ENCODE data around the gene TNC. TPM values are rescaled to one million over a fixed set of nuclear protein-coding genes. Genes with fewer than 3 reads are reported as not detected.
"Not testable (repeated sequence)": the region's sequence is repeated elsewhere in the genome, so short reads cannot be mapped to it uniquely, and the experiment has no call there.

TNC gene
- total RNA-seq, 1 donor from 2014 or later = 1.5 TPM

- intact Hi-C loops (cut with micrococcal nuclease); H3K4me3 Mint-ChIP-seq (ENCODE audit: low read depth); H3K9me3 Mint-ChIP-seq; H3K4me1 Mint-ChIP-seq (ENCODE audit: low read depth); H3K27me3 Mint-ChIP-seq (ENCODE audit: low read depth); H3K36me3 Mint-ChIP-seq (ENCODE audit: low read depth); H3K27ac Mint-ChIP-seq; DNase-seq (ENCODE audit: low spot score): not testable (repeated sequence)
These were observed 10.8 kb upstream of the TNC start for GRCh38 chr9:115128726-115129125.

- Mint-ChIP-seq H3K9me3 (peaks cover 4% of the 10 kb centered on the region), H3K27ac (no peak overlapping the region), H3K36me3 (ENCODE audit: low read depth) (no peaks in the 10 kb centered on the region), H3K4me3 (ENCODE audit: low read depth) (no peak overlapping the region), H3K27me3 (ENCODE audit: low read depth) (peaks cover 7% of the 10 kb centered on the region), H3K4me1 (ENCODE audit: low read depth) (no peaks in the 10 kb centered on the region)
- no peak for DNase-seq (ENCODE audit: low spot score)
- intact Hi-C loops (cut with micrococcal nuclease) = no loop called here
These were observed 9.3 kb upstream of the TNC start for GRCh38 chr9:115127191-115127817.

DNA sequence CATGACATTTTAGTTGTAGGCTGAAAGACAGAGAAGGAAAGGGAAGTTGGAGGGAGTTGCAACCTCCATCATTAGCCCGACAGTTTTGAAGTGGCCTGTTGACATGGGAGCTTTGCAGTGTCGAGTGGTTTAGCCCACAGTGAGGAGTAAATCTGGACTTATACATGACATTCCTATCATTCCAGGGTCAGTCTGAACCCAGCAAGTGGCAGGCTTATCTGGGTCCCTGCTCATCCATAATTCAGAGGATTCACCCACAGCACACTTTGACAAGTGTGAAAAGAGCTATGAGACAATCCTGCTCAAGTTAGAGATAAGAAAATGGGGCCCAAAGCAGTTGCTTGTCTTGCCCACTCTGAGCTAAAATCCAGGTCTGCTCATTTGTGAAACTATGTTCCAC is 8.4 kb upstream of the TNC start:
- intact Hi-C loops (cut with micrococcal nuclease) = no loop called here
- DNase-seq (ENCODE audit: low spot score) = no peak
- H3K27ac Mint-ChIP-seq = no peak overlapping the region
- H3K27me3 Mint-ChIP-seq (ENCODE audit: low read depth) = peaks cover 9% of the 10 kb centered on the region
- H3K4me3 Mint-ChIP-seq (ENCODE audit: low read depth) = no peak overlapping the region
- peaks cover 4% of the 10 kb centered on the region for H3K9me3 Mint-ChIP-seq
- H3K36me3 Mint-ChIP-seq (ENCODE audit: low read depth) = no peaks in the 10 kb centered on the region
- H3K4me1 Mint-ChIP-seq (ENCODE audit: low read depth) = no peaks in the 10 kb centered on the region

DNA sequence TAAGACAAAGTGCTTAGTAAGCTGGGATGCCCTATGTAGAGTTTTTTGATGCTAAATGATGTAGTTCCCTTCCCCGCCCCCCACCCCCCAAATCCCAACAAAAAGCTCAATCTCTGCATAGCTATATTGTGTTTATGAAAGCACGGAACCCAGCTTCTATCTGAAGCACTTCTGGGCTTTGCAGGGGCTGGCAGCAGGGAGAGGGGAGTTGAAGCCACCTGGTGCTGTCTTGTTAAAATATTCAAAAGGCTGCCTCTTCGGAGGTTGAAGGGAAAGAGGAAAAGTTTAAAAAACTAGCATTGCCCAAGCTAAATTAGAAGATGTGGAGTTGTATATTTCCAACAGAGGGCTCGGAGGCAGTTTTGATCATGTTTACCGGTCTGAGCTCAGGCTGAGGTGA is 5.0 kb upstream of the TNC start:
- Mint-ChIP-seq H3K4me1 (ENCODE audit: low read depth) (peaks cover 4% of the 10 kb centered on the region), H3K4me3 (ENCODE audit: low read depth) (no peak overlapping the region), H3K9me3 (peaks cover 4% of the 10 kb centered on the region), H3K36me3 (ENCODE audit: low read depth) (no peaks in the 10 kb centered on the region), H3K27ac (no peak overlapping the region), H3K27me3 (ENCODE audit: low read depth) (peaks cover 37% of the 10 kb centered on the region)
- intact Hi-C loops (cut with micrococcal nuclease) = no loop called here
- DNase-seq (ENCODE audit: low spot score) = no peak

DNA sequence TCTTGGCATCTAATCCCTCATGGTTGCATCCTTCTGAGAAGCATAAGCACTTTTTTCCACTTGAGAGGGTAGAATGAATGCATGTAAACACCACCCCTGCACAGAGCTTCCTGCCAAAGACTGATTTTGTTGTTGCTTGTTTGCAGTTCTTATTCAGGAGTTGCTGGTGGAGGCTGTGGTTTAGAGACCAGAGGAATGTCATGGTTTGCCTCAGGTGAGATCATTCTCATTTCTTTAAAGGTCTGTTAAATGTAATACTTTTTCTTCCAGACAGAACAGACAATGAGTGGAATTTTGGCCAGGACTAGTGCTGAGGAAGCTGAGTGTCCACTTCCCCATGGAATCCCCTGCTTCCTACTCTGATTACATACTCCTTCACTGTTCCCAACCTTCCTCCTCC is 3.2 kb upstream of the TNC start:
- no peak for DNase-seq (ENCODE audit: low spot score)
- intact Hi-C loops (cut with micrococcal nuclease) = no loop called here
- Mint-ChIP-seq H3K9me3 (peaks cover 4% of the 10 kb centered on the region), H3K4me1 (ENCODE audit: low read depth) (peaks cover 4% of the 10 kb centered on the region), H3K4me3 (ENCODE audit: low read depth) (no peak overlapping the region), H3K27me3 (ENCODE audit: low read depth) (peaks cover 54% of the 10 kb centered on the region), H3K36me3 (ENCODE audit: low read depth) (no peaks in the 10 kb centered on the region), H3K27ac (no peak overlapping the region)

- Mint-ChIP-seq H3K36me3 (ENCODE audit: low read depth) (no peaks in the 10 kb centered on the region), H3K9me3 (no peaks in the 10 kb centered on the region), H3K27ac (no peak overlapping the region), H3K4me1 (ENCODE audit: low read depth) (peaks cover 4% of the 10 kb centered on the region), H3K4me3 (ENCODE audit: low read depth) (no peak overlapping the region), H3K27me3 (ENCODE audit: low read depth) (peaks cover 56% of the 10 kb centered on the region)
- intact Hi-C loops (cut with micrococcal nuclease) = no loop called here
- DNase-seq (ENCODE audit: low spot score) = no peak
These were observed 892 bp upstream of the TNC start for GRCh38 chr9:115118879-115119218.

GRCh38 chr9:115116421-115117284 is 1.3 kb downstream of the TNC start:
- no peaks in the 10 kb centered on the region for H3K9me3 Mint-ChIP-seq
- no peak overlapping the region for H3K27ac Mint-ChIP-seq
- H3K36me3 Mint-ChIP-seq (ENCODE audit: low read depth) = no peaks in the 10 kb centered on the region
- peaks cover 4% of the 10 kb centered on the region for H3K4me1 Mint-ChIP-seq (ENCODE audit: low read depth)
- intact Hi-C loops (cut with micrococcal nuclease) = no loop called here
- H3K4me3 Mint-ChIP-seq (ENCODE audit: low read depth) = no peak overlapping the region
- DNase-seq (ENCODE audit: low spot score) = no peak
- peaks cover 59% of the 10 kb centered on the region for H3K27me3 Mint-ChIP-seq (ENCODE audit: low read depth)

DNA sequence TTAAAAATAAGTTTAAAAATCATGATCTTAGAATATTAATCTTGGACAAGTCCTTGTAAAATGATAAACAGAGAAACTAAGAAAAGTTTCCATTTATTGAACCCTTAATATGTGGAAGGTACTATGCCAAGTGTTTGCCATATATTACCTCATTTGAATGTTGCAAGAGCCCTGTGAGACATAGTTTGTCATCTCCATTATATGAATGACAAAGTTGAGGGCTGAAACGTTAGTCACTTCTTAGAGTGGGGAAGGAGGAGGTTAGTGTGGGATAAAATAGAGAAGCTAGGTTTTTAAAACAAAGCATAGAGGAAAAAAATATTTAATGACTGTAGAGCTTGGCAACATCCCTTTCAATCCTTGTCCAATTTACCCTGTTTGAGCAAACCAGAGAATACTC is 2.0 kb downstream of the TNC start:
- Mint-ChIP-seq H3K27ac (no peak overlapping the region), H3K4me1 (ENCODE audit: low read depth) (peaks cover 4% of the 10 kb centered on the region), H3K36me3 (ENCODE audit: low read depth) (no peaks in the 10 kb centered on the region), H3K4me3 (ENCODE audit: low read depth) (no peak overlapping the region), H3K9me3 (no peaks in the 10 kb centered on the region), H3K27me3 (ENCODE audit: low read depth) (peaks cover 54% of the 10 kb centered on the region)
- no peak for DNase-seq (ENCODE audit: low spot score)
- intact Hi-C loops (cut with micrococcal nuclease) = no loop called here

- Mint-ChIP-seq H3K4me1 (ENCODE audit: low read depth) (peaks cover 4% of the 10 kb centered on the region), H3K36me3 (ENCODE audit: low read depth) (no peaks in the 10 kb centered on the region), H3K27me3 (ENCODE audit: low read depth) (peaks cover 48% of the 10 kb centered on the region), H3K27ac (no peak overlapping the region), H3K9me3 (no peaks in the 10 kb centered on the region), H3K4me3 (ENCODE audit: low read depth) (no peak overlapping the region)
- intact Hi-C loops (cut with micrococcal nuclease) = no loop called here
- no peak for DNase-seq (ENCODE audit: low spot score)
These were observed 2.7 kb downstream of the TNC start for GRCh38 chr9:115115117-115115880.

- intact Hi-C loops (cut with micrococcal nuclease) = no loop called here
- no peaks in the 10 kb centered on the region for H3K9me3 Mint-ChIP-seq
- no peak overlapping the region for H3K27ac Mint-ChIP-seq
- no peak for DNase-seq (ENCODE audit: low spot score)
- H3K36me3 Mint-ChIP-seq (ENCODE audit: low read depth) = no peaks in the 10 kb centered on the region
- H3K27me3 Mint-ChIP-seq (ENCODE audit: low read depth) = peaks cover 44% of the 10 kb centered on the region
- H3K4me1 Mint-ChIP-seq (ENCODE audit: low read depth) = peaks cover 4% of the 10 kb centered on the region
- H3K4me3 Mint-ChIP-seq (ENCODE audit: low read depth) = no peak overlapping the region
These were observed 3.4 kb downstream of the TNC start for GRCh38 chr9:115114546-115114945.

DNA sequence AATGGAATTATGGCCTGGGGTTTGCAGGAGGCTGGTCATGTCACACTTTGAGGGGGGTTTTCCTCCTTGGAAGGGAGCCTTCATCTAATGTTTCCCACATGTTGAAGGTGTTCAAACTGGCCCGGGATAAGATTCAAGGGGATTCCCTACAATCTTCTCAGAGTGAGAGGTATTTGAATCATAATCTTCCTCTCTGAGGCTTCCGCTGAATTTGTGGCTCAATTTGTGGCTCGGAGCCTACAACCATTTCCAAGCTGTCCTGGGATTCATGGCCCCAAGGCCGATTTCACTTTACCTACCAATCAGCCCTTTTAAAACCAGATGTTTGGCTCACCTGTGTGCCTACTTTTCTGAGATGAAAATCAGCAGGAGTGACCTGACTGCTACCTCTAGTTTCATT is 3.9 kb downstream of the TNC start:
- peaks cover 41% of the 10 kb centered on the region for H3K27me3 Mint-ChIP-seq (ENCODE audit: low read depth)
- no peak overlapping the region for H3K4me3 Mint-ChIP-seq (ENCODE audit: low read depth)
- H3K27ac Mint-ChIP-seq = no peak overlapping the region
- peaks cover 4% of the 10 kb centered on the region for H3K4me1 Mint-ChIP-seq (ENCODE audit: low read depth)
- no peak for DNase-seq (ENCODE audit: low spot score)
- no peaks in the 10 kb centered on the region for H3K36me3 Mint-ChIP-seq (ENCODE audit: low read depth)
- H3K9me3 Mint-ChIP-seq = no peaks in the 10 kb centered on the region
- intact Hi-C loops (cut with micrococcal nuclease) = no loop called here

GRCh38 chr9:115111874-115112273 is 6.1 kb downstream of the TNC start:
- no peaks in the 10 kb centered on the region for H3K36me3 Mint-ChIP-seq (ENCODE audit: low read depth)
- H3K9me3 Mint-ChIP-seq = no peaks in the 10 kb centered on the region
- H3K27me3 Mint-ChIP-seq (ENCODE audit: low read depth) = peaks cover 25% of the 10 kb centered on the region
- no peak overlapping the region for H3K27ac Mint-ChIP-seq
- H3K4me3 Mint-ChIP-seq (ENCODE audit: low read depth) = no peak overlapping the region
- intact Hi-C loops (cut with micrococcal nuclease) = no loop called here
- H3K4me1 Mint-ChIP-seq (ENCODE audit: low read depth) = peaks cover under 1% of the 10 kb centered on the region
- no peak for DNase-seq (ENCODE audit: low spot score)

GRCh38 chr9:115109486-115109885 is 8.5 kb downstream of the TNC start:
- H3K4me3 Mint-ChIP-seq (ENCODE audit: low read depth) = no peak overlapping the region
- intact Hi-C loops (cut with micrococcal nuclease) = no loop called here
- peaks cover 23% of the 10 kb centered on the region for H3K27me3 Mint-ChIP-seq (ENCODE audit: low read depth)
- H3K4me1 Mint-ChIP-seq (ENCODE audit: low read depth) = peaks cover 7% of the 10 kb centered on the region
- no peaks in the 10 kb centered on the region for H3K36me3 Mint-ChIP-seq (ENCODE audit: low read depth)
- H3K27ac Mint-ChIP-seq = no peak overlapping the region
- H3K9me3 Mint-ChIP-seq = no peaks in the 10 kb centered on the region
- no peak for DNase-seq (ENCODE audit: low spot score)

All from activated T-helper 2 cell treated with anti-CD3 and anti-CD28 coated beads, Interferon-gamma antibody, Interleukin-2, Interleukin-4, amounts not matched to agents 10 μg/mL and 5 μg/mL and 100 μg/mL, durations not matched to agents 14 hours and 24 hours and 36 hours (primary cell).